ENCODE results near the gene LPAR3. TPM values are rescaled to one million over a fixed set of nuclear protein-coding genes. Genes with fewer than 3 reads are reported as not detected.

LPAR3 gene
- total and polyA plus RNA-seq, 2 of the 4 experiments (the other 2 are of a cell fraction), result 0.09 to 0.18 TPM

- no peaks in the 10 kb centered on the region for H3K9me3 ChIP-seq (ENCODE audit: control insufficient read depth, insufficient read depth, low read length)
- no peak overlapping the region for H4K5ac ChIP-seq (ENCODE audit: low read depth, low read length)
- no peak overlapping the region for H2AK9ac ChIP-seq (replicated peaks; ENCODE audit: low read depth, low read length, poor library complexity)
- no peak overlapping the region for H2BK20ac ChIP-seq (ENCODE audit: low read depth, low read length)
- no peak overlapping the region for H3K14ac ChIP-seq (replicated peaks; ENCODE audit: low read depth, low read length)
- no peak overlapping the region for H2BK15ac ChIP-seq (ENCODE audit: low read depth, low read length)
- intact Hi-C loops (cut with micrococcal nuclease) (no loop called here), dilution Hi-C loops (cut with HindIII; ENCODE audit: low sequenced_read_pairs, unreplicated experiment) (no loop called here), in situ Hi-C loops (cut with MboI; ENCODE audit: low sequenced_read_pairs) (no loop called here)
- H4K20me1 ChIP-seq (ENCODE audit: insufficient read depth, low read length), result no peaks in the 10 kb centered on the region
- H2AK5ac ChIP-seq (ENCODE audit: low read depth, low read length), result no peak overlapping the region
- no peak overlapping the region for H3K4ac ChIP-seq (ENCODE audit: low read depth, low read length)
- no peak overlapping the region for H3K23ac ChIP-seq (ENCODE audit: low read depth, low read length)
- H2AFZ ChIP-seq (replicated peaks; ENCODE audit: low read length, poor library complexity), result no peak overlapping the region
- no peak for ATAC-seq (ENCODE audit: low read depth)
- BruUV-seq (replicated peaks), result no TSS peak
- no peak overlapping the region for H3K56ac ChIP-seq (ENCODE audit: extremely low read depth, insufficient read depth, low read length)
- TF ChIP-seq CTCF (conservative IDR thresholded peaks at IDR 0.05; ENCODE audit: low read depth, low read length), result no peak
- no peak for TF ChIP-seq POLR2A (IDR thresholded peaks at IDR 0.05; ENCODE audit: low read depth, low read length)
- no peak for TF ChIP-seq CHD1 (IDR thresholded peaks at IDR 0.05; ENCODE audit: low read depth, low read length)
- TF ChIP-seq, protein P1, sequence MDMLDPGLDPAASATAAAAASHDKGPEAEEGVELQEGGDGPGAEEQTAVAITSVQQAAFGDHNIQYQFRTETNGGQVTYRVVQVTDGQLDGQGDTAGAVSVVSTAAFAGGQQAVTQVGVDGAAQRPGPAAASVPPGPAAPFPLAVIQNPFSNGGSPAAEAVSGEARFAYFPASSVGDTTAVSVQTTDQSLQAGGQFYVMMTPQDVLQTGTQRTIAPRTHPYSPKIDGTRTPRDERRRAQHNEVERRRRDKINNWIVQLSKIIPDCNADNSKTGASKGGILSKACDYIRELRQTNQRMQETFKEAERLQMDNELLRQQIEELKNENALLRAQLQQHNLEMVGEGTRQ (IDR thresholded peaks at IDR 0.05; ENCODE audit: low read depth, low read length), result no peak
- TF ChIP-seq, protein P2, sequence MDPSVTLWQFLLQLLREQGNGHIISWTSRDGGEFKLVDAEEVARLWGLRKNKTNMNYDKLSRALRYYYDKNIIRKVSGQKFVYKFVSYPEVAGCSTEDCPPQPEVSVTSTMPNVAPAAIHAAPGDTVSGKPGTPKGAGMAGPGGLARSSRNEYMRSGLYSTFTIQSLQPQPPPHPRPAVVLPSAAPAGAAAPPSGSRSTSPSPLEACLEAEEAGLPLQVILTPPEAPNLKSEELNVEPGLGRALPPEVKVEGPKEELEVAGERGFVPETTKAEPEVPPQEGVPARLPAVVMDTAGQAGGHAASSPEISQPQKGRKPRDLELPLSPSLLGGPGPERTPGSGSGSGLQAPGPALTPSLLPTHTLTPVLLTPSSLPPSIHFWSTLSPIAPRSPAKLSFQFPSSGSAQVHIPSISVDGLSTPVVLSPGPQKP (IDR thresholded peaks at IDR 0.05; ENCODE audit: borderline replicate concordance, low read depth, low read length), result no peak
- TF ChIP-seq FOS (IDR thresholded peaks at IDR 0.05; ENCODE audit: low read depth, low read length), result no peak
- TF ChIP-seq MAFK (IDR thresholded peaks at IDR 0.05; ENCODE audit: low read depth, low read length), result peak; percentile 33; the same call in 1 of the 2 replicates
- no peak for TF ChIP-seq RCOR1 (IDR thresholded peaks at IDR 0.05; ENCODE audit: insufficient replicate concordance, low read length)
- no peak for TF ChIP-seq SMC3 (IDR thresholded peaks at IDR 0.05; ENCODE audit: low read depth, low read length)
- H2BK120ac ChIP-seq (ENCODE audit: low read depth, low read length), result no peak overlapping the region
- no peaks in the 10 kb centered on the region for H3K4me1 ChIP-seq (ENCODE audit: control insufficient read depth, insufficient read depth, low read length)
- no peak overlapping the region for H3K18ac ChIP-seq (ENCODE audit: low read depth, low read length)
- no peak overlapping the region for H2BK5ac ChIP-seq (ENCODE audit: low read depth, low read length, poor library complexity, severe bottlenecking)
- no peak overlapping the region for H3K27ac ChIP-seq (ENCODE audit: insufficient read depth, low read length)
- ChIA-PET POLR2A (ENCODE audit: unreplicated experiment) (no interaction called here), CTCF (no interaction called here)
- DNase-seq, result no peak
- no peaks in the 10 kb centered on the region for H3K36me3 ChIP-seq (ENCODE audit: control insufficient read depth, insufficient read depth, low read length)
- no peak overlapping the region for H4K8ac ChIP-seq (ENCODE audit: low read depth in 2 of 2, low read length in 2 of 2)
- no peak overlapping the region for H4K91ac ChIP-seq (ENCODE audit: insufficient read depth, low read depth, low read length)
- H3K79me1 ChIP-seq (ENCODE audit: low read depth in 1 of 2, low read length in 2 of 2), result no peaks in the 10 kb centered on the region
- no CpG with 5 or more reads among the region's 3 CpGs for WGBS, 2 experiments (ENCODE audit: extremely low coverage in 2 of 2, insufficient read length in 1 of 2)
- no peak overlapping the region for H3K4me3 ChIP-seq (ENCODE audit: insufficient read depth, low read depth, low read length)
- H3K9me1 ChIP-seq (ENCODE audit: insufficient read depth, low read length), result peaks cover 2% of the 10 kb centered on the region; the same call in 1 of the 2 replicates
- H3K4me2 ChIP-seq (ENCODE audit: low read depth, low read length), result no peak overlapping the region
- no peak overlapping the region for H3K9ac ChIP-seq (ENCODE audit: low read depth, low read length)
- peaks cover 43% of the 10 kb centered on the region for H3K27me3 ChIP-seq (ENCODE audit: control insufficient read depth, insufficient read depth, low read length)
Measured at GRCh38 chr1:84809023-84809422, 84.0 kb downstream of the LPAR3 start.

All from IMR-90 (cell line).